Left lobe of liver (tissue), 2 donors: ENCODE data around the gene PCLO. TPM values are rescaled to one million over a fixed set of nuclear protein-coding genes. Genes with fewer than 3 reads are reported as not detected.
"Not testable (repeated sequence)": the region's sequence is repeated elsewhere in the genome, so short reads cannot be mapped to it uniquely, and the experiment has no call there.

Source experiments
- ATAC-seq: fragments of 200-7000 bp; cut with Tn5 transposase; one replicate; pipeline ENCODE4 v1.9.1; 2020; ENCODE audit warnings: mild to moderate bottlenecking, moderate library complexity
- DNase-seq: peaks from one replicate; pipeline ENCODE4 v3.0.0-alpha.2; 2020; ENCODE audit warnings: low spot score
- total RNA-seq: library from RNA; stranded (reverse); gene quantifications from one replicate; pipeline ENCODE4 v1.2.1, GENCODE V29; 2021
- donor health status: DM: no; HTN: no; CAD: no; lungs with moderate emphysema.
- donor health status: DM: no; HTN: yes; CAD: no.

Gene PCLO
- total RNA-seq, 1 donor from 2014 or later, result 0.33 TPM

DNA sequence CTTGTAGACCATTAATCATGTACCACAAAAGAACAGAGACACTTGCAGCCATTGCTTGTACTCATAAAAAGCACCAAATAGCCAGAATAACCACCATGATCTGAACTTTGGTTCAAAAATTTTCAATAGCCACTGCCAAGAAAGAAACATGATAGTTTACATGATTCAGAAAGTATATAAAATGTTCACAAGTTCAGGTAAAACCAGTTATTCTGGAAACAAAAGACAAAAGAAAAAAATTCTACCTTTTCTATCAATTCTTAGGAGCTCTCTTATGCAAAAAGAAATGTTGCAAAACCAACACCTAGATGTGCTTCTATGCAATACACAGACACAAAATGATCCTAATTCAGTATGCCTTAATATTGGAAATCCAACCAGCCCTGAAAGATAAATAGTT lies 108.7 kb downstream of the PCLO start:
- ATAC-seq, result no peak
- DNase-seq, result no peak

DNA sequence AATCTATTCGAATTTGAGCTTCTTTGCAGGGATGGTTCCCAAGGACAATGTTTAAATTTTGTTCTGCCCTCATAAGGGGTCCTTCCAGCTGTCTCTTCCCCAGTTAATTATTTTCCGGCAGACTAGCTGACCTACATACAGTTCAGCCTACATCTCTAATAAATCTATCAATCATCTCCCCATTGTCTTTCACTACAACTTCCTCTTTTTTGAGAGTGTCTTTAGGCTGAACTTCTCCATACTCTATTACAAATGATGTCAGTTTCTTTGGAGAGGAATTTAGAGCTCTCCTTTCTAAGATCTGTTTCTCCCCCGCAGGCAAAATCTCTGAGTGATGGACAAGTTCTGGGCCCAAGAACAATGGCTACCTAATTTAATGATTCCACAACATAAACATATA lies 122.2 kb downstream of the PCLO start:
- ATAC-seq (no peak), DNase-seq (no peak)

DNA sequence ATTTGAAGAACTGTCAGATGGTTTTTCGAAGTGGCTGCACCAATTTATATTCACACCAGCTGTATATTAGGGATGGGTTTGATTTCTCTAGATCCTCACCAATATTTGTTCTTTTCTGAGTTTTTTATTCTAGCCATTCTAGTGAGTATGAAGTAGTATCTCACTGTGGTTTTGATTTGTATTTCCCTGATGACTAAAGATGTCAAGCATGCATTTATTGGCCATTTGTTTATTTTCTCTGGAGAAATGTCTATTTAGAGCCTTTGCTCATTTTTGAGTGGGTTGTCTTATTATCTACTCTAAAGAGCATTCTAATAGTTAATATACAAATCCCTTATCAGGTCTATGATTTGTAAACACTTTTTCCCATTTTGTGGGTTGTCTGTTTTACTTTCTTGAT lies 123.9 kb downstream of the PCLO start:
- ATAC-seq, result no peak
- no peak for DNase-seq

DNA sequence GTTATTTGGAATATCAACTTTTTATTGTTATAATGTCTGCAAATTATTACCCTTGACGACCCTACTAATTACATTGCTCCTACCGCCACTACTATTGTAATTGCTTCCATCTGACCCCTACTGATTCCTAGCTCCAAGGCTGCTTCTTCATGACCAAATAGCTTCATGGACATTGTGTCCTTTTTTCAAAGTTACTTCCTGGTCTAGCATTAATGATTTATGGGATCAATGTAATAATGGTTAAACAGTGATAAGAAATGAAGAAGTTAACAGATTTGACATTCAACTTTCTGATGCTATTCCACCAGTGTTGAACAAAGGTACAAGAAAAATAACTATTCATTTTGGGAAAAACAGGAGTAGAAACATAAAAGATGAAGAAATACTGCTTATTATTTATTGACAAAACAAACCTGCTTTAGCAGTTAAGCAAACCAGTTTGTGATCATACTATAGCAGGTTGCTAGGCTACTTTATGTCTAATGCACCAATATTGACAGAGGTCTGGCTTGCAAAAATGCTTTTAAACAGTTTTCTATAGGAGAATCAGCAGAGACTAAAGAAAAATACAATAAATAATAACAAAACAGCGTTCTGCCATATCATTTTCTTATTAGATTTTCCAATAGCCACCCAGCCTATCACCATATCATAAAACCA lies 125.8 kb downstream of the PCLO start:
- no peak for ATAC-seq
- no peak for DNase-seq

DNA sequence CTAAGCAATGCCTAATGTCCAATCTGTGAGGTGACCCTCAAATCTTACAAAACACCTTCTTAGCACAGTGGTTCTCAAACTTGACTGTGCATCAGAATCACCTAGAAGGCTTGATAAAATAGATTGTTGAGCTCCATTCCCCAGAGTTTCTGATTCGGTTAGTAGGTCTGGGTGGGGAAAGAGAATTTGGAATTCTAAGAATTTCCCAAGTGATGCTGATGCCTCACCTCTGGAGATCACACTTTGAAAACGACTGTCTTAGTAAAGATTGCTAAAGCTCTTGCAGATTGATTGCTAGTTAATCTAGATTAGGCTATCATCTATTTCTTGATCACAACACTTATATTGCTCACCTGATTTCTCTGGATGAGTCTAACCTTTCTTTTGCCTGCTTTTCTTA lies 126.6 kb downstream of the PCLO start:
- DNase-seq (no peak), ATAC-seq (no peak)

DNA sequence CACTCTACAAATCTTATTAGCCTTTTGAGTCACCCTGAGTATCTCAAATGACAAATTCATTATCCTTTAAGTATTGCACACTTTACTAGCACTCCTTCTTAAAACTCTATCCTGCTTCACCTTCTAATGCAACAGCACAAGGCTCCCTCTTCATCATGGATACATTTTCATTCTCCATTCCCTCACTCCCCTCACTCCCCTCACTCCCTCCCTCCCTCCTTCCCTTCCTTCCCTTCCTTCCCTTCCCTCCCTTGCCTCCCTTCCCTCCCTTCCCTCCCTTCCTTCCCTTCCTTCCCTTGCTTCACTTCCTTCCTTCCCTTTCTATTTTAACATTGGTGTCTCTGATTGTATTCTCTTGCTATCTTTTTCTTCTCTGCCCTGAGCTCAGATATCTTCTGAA lies 130.5 kb downstream of the PCLO start:
- no peak for ATAC-seq
- no peak for DNase-seq

DNA sequence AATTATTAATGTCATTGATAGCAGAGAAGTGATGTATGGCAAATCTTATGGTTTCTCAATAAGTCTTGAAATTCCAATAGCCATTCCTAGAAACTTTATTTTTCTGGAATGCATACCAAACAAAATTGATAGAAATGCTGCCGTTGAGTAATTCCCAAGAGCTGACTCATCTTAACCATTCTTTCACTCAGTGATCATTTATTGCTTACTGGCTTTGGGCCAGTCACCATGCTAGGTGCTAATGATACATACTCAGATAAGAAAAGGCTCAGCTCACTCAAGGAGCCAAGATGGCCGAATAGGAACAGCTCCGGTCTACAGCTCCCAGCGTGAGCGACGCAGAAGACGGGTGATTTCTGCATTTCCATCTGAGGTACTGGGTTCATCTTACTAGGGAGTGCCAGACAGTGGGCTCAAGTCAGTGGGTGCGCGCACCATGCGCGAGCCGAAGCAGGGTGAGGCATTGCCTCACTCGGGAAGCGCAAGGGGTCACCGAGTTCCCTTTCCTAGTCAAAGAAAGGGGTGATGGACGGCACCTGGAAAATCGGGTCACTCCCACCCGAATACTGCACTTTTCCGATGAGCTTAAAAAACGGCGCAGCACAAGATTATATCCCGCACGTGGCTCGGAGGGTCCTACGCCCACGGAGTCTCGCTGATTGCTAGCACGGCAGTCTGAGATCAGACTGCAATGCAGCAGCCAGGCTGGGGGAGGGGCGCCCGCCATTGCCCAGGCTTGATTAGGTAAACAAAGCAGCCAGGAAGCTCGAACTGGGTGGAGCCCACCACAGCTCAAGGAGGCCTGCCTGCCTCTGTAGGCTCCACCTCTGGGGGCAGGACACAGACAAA lies 138.6 kb downstream of the PCLO start:
- DNase-seq, ATAC-seq: not testable (repeated sequence)

DNA sequence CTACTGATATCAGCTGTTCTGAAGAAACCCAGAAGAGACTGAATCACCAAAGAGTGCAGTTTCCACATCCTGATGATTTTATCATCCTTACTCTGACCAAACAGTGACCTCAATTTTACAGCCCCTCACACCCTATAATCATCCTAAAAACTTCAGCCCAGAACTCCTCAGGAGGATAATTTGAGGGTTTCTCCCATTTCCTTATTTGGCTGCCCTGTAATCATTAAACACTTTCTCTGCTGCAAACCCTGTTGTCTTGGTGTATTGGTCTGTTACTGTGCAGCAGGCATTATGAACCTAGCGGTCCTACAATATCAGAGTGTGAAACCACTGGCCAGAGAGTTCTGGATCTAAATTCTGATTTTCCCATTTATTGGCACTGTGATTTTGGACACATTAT lies 141.7 kb downstream of the PCLO start:
- DNase-seq (no peak), ATAC-seq (no peak)

DNA sequence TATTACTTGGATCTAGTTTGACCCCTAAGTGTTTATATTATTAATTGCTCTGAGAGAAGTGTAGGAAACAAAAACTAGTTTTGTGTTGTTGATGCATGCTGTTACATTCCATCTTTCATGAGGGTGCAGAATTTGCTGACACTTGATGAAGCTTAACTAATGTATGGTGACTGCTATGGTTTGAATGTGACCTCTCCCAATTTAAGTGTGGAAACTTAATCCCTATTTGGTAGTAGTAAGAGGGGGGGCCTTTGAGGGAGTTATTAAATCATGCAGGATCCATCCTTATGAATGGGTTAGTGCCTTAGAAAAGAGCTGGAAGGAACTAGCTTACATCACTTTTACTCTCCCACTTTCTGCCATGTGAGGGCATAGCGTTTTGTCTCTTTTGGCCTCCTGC lies 142.5 kb downstream of the PCLO start:
- DNase-seq, result no peak
- ATAC-seq, result no peak

DNA sequence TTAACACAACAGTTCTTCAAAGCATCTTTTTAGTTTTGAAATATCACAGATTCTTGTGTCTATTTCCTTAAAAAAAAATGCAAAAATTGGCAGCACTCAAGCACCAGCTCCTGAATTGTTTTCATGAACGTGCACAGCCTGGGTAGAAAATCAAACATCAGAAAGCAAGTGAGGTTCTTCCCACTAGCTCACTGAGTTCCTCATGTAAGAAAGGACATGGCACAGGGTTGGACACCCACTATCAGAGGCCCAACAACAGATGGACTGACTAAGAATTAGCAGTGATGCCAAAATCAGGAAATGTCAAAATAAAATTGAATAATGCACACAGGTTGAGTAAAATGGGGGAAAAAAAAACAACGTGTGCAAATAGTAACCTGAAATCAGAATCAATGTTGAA lies 146.8 kb downstream of the PCLO start:
- ATAC-seq, result no peak

DNA sequence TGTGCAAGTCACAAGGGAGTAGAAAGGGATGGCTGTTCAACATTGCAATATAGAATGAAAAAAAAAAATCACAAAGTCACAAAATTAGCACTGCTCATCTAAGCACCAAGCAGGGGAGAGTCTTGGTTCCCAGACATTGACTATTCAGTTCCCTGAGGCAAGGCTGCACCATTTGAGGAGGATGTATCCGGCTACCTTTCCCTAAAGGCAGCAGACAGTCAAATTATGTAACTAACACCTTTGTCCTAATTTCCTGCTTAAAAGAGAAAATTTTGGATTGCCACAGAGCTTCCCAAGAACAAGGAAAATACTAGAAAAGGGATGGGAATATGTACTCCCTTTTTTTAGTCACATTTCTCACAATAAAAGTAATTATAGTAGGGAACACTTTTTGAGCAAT lies 148.1 kb downstream of the PCLO start:
- no peak for DNase-seq
- no peak for ATAC-seq

More for the DNA sequence above, 146.8 kb downstream of the PCLO start:
- no peak for DNase-seq

DNA sequence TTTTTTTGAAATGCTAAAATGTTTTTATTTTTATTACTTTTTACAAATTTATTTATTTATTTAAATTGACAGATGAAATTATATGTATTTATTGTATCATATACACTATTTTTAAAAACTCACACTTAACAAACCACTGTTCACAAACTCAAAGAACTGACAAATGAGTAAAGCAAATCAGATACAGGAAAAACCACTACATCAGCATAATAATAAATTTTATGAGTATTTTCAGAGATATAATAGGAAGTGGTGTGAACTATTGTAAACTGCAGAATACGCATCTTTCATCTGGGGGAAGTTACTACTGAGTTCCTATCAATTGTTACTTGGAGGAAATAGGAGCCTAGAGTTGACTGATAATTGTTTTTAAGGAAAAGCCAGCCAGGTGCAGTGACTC lies 150.7 kb downstream of the PCLO start:
- ATAC-seq (no peak), DNase-seq (no peak)

DNA sequence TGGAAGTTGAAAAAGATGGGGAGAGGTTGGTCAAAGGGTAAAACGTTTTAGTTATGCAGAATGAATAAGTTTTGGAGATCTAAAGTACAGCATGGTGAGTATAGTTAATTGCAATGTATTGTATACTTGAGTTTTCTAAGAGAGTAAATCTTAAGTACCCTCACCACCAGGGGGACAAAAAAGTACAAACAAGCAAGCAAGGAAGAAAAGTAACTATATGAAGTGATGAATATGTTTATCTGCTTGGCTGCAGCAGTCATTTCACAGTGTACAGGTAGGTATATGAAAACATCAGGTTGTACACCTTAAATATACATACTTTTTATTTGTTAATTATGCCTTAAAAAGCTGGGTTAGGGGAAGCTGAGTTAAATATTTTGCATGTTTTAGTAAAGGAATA lies 157.3 kb downstream of the PCLO start:
- DNase-seq (no peak), ATAC-seq (no peak)

DNA sequence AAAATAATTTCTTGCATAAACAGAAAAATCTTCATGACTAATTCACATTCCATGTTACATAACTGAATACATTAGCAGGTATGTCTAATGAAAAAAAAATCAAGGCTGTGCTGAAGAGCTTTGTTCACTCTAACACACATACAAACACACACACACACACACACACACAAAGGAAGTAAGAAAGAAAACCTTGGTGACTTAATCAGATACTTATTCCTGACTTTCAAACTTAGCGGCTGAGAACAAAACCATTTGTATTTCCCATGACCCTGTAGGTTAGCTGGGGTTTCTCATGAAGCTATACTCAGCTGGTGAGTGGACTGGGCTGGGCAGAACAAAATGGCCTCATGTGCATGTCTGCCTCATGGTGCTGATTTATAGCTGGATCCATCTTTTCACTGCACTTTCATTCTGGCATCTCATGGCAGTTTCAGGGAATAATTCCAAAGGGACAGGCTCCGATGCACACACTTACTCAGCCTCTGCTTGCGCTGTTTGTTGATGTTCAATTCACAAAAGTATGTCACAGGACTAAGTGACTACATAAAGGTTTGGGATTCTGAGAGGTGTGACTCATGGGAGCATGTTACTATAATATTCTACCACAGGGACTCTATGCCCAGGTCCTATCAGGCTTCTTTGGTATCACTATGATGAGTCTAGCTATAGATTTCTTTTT lies 161.2 kb downstream of the PCLO start:
- DNase-seq (no peak), ATAC-seq (no peak)

DNA sequence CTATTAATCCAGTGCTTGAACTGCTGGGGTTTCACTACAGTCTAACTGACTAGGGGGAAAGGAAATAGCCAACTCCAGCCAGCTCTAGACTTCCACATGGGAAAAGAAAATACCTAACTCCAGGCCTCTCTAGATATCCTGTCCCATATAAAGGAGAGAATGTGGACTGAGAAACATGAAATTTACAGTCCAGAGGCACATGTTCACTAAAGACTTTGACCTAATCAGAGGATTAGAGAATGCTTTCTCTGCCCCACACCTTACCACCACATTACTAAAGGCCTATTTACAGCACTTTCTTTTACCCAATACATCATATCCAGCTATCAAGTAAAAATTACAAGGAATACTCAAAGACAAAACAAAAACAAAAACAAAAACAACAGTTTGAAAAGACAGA lies 164.2 kb downstream of the PCLO start:
- no peak for DNase-seq
- no peak for ATAC-seq

DNA sequence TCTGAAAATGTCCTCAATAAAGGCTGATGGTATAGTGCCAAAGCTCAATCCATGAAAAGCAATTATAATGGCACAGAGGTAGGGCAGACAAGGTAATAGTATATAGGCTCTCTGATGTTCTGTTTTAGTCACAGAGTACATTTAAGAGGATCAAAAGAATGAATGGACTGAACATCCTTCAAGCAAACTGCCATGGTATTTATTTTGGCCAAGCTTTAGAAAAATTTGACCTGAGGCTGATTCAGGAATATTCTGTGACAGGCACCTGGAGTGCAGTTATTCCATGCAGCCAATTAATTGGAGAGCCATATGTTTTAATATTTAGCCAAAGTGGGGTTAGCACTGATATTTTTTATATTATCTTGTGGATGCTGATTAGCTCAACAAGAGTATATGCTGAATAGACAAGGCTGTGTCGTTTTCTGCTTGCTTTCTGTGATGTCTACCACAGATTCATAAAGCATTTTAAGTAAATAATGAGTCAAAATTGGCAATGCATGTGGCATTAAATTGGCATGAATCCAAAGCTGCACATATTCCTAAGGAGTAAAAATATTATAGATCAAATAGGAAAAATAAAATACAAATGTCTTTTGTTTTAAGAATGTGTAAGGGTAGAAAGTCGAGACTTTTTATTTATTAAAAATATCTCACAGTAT lies 177.4 kb downstream of the PCLO start:
- DNase-seq, result no peak
- no peak for ATAC-seq

DNA sequence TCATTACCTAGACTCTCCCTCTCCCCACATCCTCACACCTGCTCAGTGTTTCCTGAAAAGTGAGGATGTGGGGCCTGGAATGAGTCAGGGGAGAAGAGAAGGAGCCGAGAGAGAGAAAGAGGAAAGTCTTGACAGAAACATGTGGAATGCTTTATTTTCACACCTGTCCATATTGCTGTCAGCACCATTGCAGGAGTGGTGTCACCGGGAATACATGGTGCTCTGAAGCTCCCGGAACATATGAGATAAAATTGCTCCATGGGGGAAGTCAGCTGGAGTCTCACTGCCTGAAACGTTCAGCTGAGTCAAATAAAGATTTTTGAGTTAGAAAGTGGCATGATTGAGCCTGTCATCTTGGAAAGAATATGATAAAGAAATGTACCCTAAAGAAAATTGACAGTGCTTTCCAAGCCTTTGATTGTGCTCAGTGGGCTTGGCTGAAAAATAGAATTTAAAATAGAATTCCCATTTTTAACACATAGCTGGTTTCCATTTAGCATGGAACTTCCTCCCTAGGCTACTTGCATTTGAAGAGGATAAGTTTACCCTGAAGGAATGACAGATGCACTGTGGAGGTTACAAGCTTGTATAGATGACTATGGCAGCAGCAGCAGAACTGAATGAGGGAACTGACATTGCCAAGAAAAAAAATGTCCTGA lies 182.4 kb downstream of the PCLO start:
- no peak for ATAC-seq
- no peak for DNase-seq

DNA sequence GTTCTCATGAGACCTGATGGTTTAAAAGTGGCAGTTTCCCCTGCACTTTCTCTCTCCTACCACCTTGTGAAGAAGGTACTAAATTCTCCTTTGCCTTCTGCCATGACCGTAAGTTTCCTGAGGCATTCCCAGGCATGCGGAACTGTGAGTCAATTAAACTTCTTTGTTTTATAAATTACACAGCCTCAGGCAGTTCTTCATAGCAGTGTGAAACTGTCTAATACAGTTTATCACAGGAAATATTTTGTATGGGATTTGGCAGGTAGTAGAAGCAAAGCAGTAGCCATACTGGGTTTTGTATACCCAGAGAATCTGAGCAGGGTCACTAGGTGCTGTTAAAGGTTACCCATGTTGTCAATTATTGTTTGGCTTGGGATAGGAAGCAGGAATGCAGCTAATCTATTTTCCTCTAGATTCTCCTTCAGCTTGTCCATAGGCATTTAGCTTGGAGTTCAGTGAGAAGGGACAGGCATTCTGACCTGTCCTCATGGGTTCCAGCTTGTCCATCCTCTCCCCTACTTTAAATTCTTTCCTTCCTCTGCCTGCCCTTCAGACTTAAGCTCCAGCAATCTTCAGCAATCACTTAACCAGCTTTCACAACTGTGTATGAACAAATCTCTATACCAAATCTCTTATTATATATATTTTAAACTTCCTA lies 186.7 kb downstream of the PCLO start:
- DNase-seq, result no peak
- no peak for ATAC-seq

DNA sequence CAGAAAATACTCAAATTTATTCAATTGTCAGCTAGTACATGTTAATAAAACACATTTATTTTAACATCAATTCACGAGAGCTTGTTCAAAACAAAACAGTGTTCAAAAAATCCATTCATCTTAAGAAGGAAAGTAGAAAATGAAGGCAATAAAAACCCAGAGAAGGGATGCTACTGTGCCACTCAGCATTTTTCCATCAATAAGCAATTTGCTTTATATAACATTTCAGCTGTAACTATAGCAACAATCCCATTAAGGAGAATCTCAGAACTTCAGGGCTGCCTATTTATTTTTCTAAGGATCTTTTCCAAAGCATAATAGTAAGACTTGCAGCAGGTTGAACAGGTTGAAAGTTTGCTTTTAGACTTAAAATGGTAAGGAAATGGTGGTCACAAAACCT lies 190.5 kb downstream of the PCLO start:
- ATAC-seq, result no peak
- DNase-seq, result no peak
